CD14-positive monocyte (primary cell): Measurements from ENCODE around the gene STUM. TPM values are rescaled to one million over a fixed set of nuclear protein-coding genes. Genes with fewer than 3 reads are reported as not detected.

Experiments
- DNase-seq, 3 donors: peaks; one replicate each; pipeline ENCODE4 v3.0.0-alpha.2; 2011 to 2022
- H2AFZ ChIP-seq: 2 replicates; pipeline ENCODE4 v1.6.0; 2012; ENCODE audit warnings: mild to moderate bottlenecking, low read depth, low read length, inconsistent platforms; ENCODE audit not compliant: insufficient read depth, poor library complexity, severe bottlenecking
- H3K27ac ChIP-seq, 2 donors: 1 replicate in 1 of 2; 2 replicates in 1 of 2; pipeline ENCODE4 v1.5.1; 2012 to 2013; ENCODE audit warnings: low read length in 2 of 2, control low read depth in 1 of 2, inconsistent platforms in 1 of 2, low read depth in 1 of 2, mild to moderate bottlenecking in 1 of 2
- H3K27me3 ChIP-seq, 2 donors: one replicate each; pipeline versions ENCODE4 v1.6.0 to v1.6.1; 2011 to 2013; ENCODE audit warnings: low read length in 2 of 2; ENCODE audit not compliant: control insufficient read depth in 2 of 2, insufficient read depth in 2 of 2
- H3K36me3 ChIP-seq, 2 donors: replicated peaks in 1 of 2; 1 replicate in 1 of 2; 2 replicates in 1 of 2; pipeline versions ENCODE4 v1.5.1 to v1.6.1; 2012 to 2013; ENCODE audit warnings: low read length in 2 of 2, control low read depth in 1 of 2, inconsistent platforms in 1 of 2, mild to moderate bottlenecking in 1 of 2; ENCODE audit not compliant: insufficient read depth in 2 of 2, control insufficient read depth in 1 of 2
- H3K4me1 ChIP-seq, 2 donors: 1 replicate in 1 of 2; 2 replicates in 1 of 2; pipeline versions ENCODE4 v1.5.1 to v1.6.1; 2012 to 2013; ENCODE audit warnings: low read length in 2 of 2, control low read depth in 1 of 2, inconsistent platforms in 1 of 2, mild to moderate bottlenecking in 1 of 2, moderate library complexity in 1 of 2; ENCODE audit not compliant: insufficient read depth in 2 of 2, control insufficient read depth in 1 of 2
- H3K4me2 ChIP-seq: replicated peaks from 2 replicates; pipeline ENCODE3; 2012; ENCODE audit warnings: low read length, moderate library complexity, mild to moderate bottlenecking; ENCODE audit not compliant: poor library complexity, severe bottlenecking; ENCODE audit errors: extremely low read depth
- H3K4me3 ChIP-seq, 3 experiments: fragments of 200-600 bp in 1 of 3; sonication (generic) in 1 of 3; replicated peaks in 1 of 3; 1 replicate in 2 of 3; 2 replicates in 1 of 3; pipeline ENCODE4 v1.5.1; 2011 to 2013; ENCODE audit warnings: low read length in 3 of 3, mild to moderate bottlenecking in 3 of 3, control low read depth in 2 of 3, low read depth in 2 of 3, inconsistent platforms in 1 of 3, moderate library complexity in 1 of 3
- H3K79me2 ChIP-seq: 2 replicates; pipeline ENCODE4 v1.6.0; 2012; ENCODE audit warnings: mild to moderate bottlenecking, control low read depth, inconsistent platforms, low read length, moderate library complexity; ENCODE audit not compliant: insufficient read depth
- H3K9ac ChIP-seq: 2 replicates; pipeline ENCODE4 v1.6.0; 2017; ENCODE audit warnings: low read length, mild to moderate bottlenecking; ENCODE audit not compliant: insufficient read depth, poor library complexity, severe bottlenecking
- H3K9me3 ChIP-seq, 2 donors: replicated peaks in 1 of 2; 1 replicate in 1 of 2; 2 replicates in 1 of 2; pipeline versions ENCODE4 v1.5.1 to v1.6.1; 2012 to 2013; ENCODE audit warnings: low read length in 2 of 2, control low read depth in 1 of 2; ENCODE audit not compliant: control insufficient read depth in 1 of 2, insufficient read depth in 1 of 2
- H4K20me1 ChIP-seq: 2 replicates; pipeline ENCODE4 v1.6.0; 2012; ENCODE audit warnings: mild to moderate bottlenecking, low read length, control low read depth, moderate library complexity; ENCODE audit not compliant: insufficient read depth
- H3K27ac Mint-ChIP-seq, 7 donors: one replicate each; pipeline ENCODE4 v1.8.0; 2020; ENCODE audit warnings: mild to moderate bottlenecking in 7 of 7, mixed read lengths in 7 of 7, moderate library complexity in 6 of 7, inconsistent platforms in 2 of 7
- H3K27me3 Mint-ChIP-seq, 3 donors: one replicate each; pipeline ENCODE4 v1.8.0; 2021 to 2022; ENCODE audit warnings: low read depth in 3 of 3, mild to moderate bottlenecking in 3 of 3, mixed read lengths in 3 of 3, moderate library complexity in 3 of 3, inconsistent platforms in 1 of 3
- H3K36me3 Mint-ChIP-seq, 2 donors: one replicate each; pipeline ENCODE4 v1.8.0; 2020; ENCODE audit warnings: mixed read lengths in 2 of 2, inconsistent platforms in 1 of 2, mild to moderate bottlenecking in 1 of 2
- H3K4me1 Mint-ChIP-seq: one replicate; pipeline ENCODE4 v1.8.0; 2020; ENCODE audit warnings: mild to moderate bottlenecking, mixed read lengths
- H3K4me3 Mint-ChIP-seq, 2 donors: one replicate each; pipeline ENCODE4 v1.8.0; 2020; ENCODE audit warnings: mild to moderate bottlenecking in 2 of 2, mixed read lengths in 2 of 2, moderate library complexity in 1 of 2
- H3K9me3 Mint-ChIP-seq, 7 donors: one replicate each; pipeline ENCODE4 v1.8.0; 2020 to 2022; ENCODE audit warnings: mixed read lengths in 7 of 7, mild to moderate bottlenecking in 6 of 7, moderate library complexity in 6 of 7, inconsistent platforms in 2 of 7
- WGBS: methylation state at CpG from one replicate; pipeline ENCODE4 v1.1.5; 2013; ENCODE audit warnings: missing lambda C conversion rate; ENCODE audit not compliant: insufficient coverage; 5-methylcytosine and 5-hydroxymethylcytosine counted together
- intact Hi-C, 2 donors: fragments of 100-400 bp; cut with micrococcal nuclease; formaldehyde crosslinking; loops; one replicate each; pipeline versions ENCODE4 v1.15.0 to v1.15.1; 2023
- polyA plus RNA-seq, 3 donors: library from polyadenylated mRNA; depleted of rRNA in 1 of 3; unstranded in 2 of 3; stranded (reverse) in 1 of 3; fragments of 300-500 nt in 2 of 3; fragments of >200 nt in 1 of 3; fragmentation: Illumina TruSeq in 2 of 3; gene quantifications; 1 replicate in 2 of 3; 2 replicates in 1 of 3; pipeline ENCODE4 v1.2.3, GENCODE V29; 2012 to 2021
- TF ChIP-seq, protein P1 (sequence below): fragments of 200-600 bp; IDR thresholded peaks from one replicate; pipeline ENCODE4 v1.8.0; 2022; ENCODE audit warnings: antibody characterized with exemption, mild to moderate bottlenecking

Gene STUM
- polyA plus RNA-seq, 3 donors: not detected

DNA sequence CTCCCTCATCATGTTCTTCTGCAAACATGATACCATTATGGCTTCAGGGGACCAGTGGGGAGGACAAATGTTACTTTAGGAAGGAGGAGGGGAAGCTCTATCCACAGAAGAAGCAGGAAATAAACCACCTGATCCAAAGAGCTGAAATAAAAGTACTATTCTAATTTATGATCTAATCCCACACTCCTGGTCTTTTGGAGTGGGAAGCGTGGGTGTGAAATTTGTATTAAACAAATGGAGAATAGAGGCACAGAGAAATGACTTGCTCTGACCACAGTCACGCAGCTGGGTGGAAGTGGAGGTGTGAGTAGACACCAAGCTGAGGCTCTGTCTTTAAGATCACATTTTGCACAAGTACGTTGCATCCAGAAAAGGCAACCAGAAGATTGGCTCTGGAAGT, 14.5 kb upstream of the STUM start:
- Histone ChIP-seq H3K9me3 (no peaks in the 10 kb centered on the region), H3K4me2 (no peak overlapping the region), H3K27me3 (peaks cover 0 to 2% of the 10 kb centered on the region in 2 donors), H2AFZ (no peak overlapping the region), H3K36me3 (no peaks in the 10 kb centered on the region), H3K9ac (no peak overlapping the region), H4K20me1 (no peaks in the 10 kb centered on the region), H3K79me2 (no peaks in the 10 kb centered on the region), H3K4me1 (no peaks in the 10 kb centered on the region), H3K27ac (no peak overlapping the region), H3K4me3 (no peak overlapping the region)
- Mint-ChIP-seq H3K4me1 (no peaks in the 10 kb centered on the region), H3K27me3 (peaks cover 4 to 9% (median 6%) of the 10 kb centered on the region in 3 donors), H3K4me3 (no peak overlapping the region), H3K27ac (no peak overlapping the region), H3K36me3 (no peaks in the 10 kb centered on the region), H3K9me3 (peaks cover 0 to 1% (median 0%) of the 10 kb centered on the region in 7 donors)
- TF ChIP-seq, protein P1, sequence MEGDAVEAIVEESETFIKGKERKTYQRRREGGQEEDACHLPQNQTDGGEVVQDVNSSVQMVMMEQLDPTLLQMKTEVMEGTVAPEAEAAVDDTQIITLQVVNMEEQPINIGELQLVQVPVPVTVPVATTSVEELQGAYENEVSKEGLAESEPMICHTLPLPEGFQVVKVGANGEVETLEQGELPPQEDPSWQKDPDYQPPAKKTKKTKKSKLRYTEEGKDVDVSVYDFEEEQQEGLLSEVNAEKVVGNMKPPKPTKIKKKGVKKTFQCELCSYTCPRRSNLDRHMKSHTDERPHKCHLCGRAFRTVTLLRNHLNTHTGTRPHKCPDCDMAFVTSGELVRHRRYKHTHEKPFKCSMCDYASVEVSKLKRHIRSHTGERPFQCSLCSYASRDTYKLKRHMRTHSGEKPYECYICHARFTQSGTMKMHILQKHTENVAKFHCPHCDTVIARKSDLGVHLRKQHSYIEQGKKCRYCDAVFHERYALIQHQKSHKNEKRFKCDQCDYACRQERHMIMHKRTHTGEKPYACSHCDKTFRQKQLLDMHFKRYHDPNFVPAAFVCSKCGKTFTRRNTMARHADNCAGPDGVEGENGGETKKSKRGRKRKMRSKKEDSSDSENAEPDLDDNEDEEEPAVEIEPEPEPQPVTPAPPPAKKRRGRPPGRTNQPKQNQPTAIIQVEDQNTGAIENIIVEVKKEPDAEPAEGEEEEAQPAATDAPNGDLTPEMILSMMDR: no peak
- 70% methylated on average over 1 of the region's 3 CpGs for WGBS
- intact Hi-C loops: no loop called here
- DNase-seq: no peak

DNA sequence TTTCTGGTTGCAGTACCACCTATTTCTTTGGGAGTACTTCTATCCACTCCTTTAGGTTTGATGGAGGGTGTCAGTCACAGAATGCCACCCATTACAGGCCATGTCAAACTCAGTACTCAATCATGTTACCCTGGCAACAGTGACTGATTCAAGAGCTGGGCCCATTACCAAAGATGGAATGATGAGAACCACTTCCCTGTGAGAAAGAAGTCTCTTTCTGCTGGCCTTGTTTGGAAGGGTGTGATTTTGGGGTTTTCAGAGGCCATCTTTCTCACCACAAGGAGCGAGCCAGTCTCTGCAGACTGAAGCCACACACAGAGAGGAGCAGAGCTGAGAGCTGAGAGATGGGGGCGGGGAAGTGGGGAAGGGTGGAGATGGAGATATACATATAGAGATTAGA, 13.9 kb upstream of the STUM start:
- TF ChIP-seq, protein P1: no peak
- H3K79me2 ChIP-seq: no peaks in the 10 kb centered on the region
- intact Hi-C loops: no loop called here
- no peak overlapping the region for H3K4me3 ChIP-seq
- no peaks in the 10 kb centered on the region for H4K20me1 ChIP-seq
- no peaks in the 10 kb centered on the region for H3K36me3 Mint-ChIP-seq
- H3K27me3 Mint-ChIP-seq: peaks cover 4 to 9% (median 6%) of the 10 kb centered on the region in 3 donors
- WGBS: no CpG with 5 or more reads among the region's 2 CpGs
- H3K36me3 ChIP-seq: no peaks in the 10 kb centered on the region
- H3K9me3 ChIP-seq: no peaks in the 10 kb centered on the region
- H3K4me3 Mint-ChIP-seq: no peak overlapping the region
- H3K27ac Mint-ChIP-seq: no peak overlapping the region
- H3K9me3 Mint-ChIP-seq: peaks cover 0 to 1% (median 0%) of the 10 kb centered on the region in 7 donors
- no peak overlapping the region for H2AFZ ChIP-seq
- no peak overlapping the region for H3K4me2 ChIP-seq
- H3K9ac ChIP-seq: no peak overlapping the region
- peaks cover 0 to 2% of the 10 kb centered on the region in 2 donors for H3K27me3 ChIP-seq
- no peaks in the 10 kb centered on the region for H3K4me1 ChIP-seq
- no peak overlapping the region for H3K27ac ChIP-seq
- DNase-seq: no peak
- H3K4me1 Mint-ChIP-seq: no peaks in the 10 kb centered on the region
